Type B pancreatic cell (in vitro differentiated cells): ENCODE results near the gene LIN37. TPM values are rescaled to one million over a fixed set of nuclear protein-coding genes. Genes with fewer than 3 reads are reported as not detected.

Experiments
- DNase-seq: peaks from one replicate; pipeline ENCODE4 v3.0.0; 2021; ENCODE audit warnings: mixed read lengths; ENCODE audit not compliant: unreplicated experiment; ENCODE audit errors: extremely low spot score
- H3K27ac Mint-ChIP-seq: 2 replicates; pipeline ENCODE4 v1.8.0; 2021; ENCODE audit warnings: mild to moderate bottlenecking, mixed read lengths
- H3K27me3 Mint-ChIP-seq: 2 replicates; pipeline ENCODE4 v1.8.0; 2021; ENCODE audit warnings: mixed read lengths
- H3K36me3 Mint-ChIP-seq: 2 replicates; pipeline ENCODE4 v1.8.0; 2021; ENCODE audit warnings: mixed read lengths
- H3K4me1 Mint-ChIP-seq: one replicate; pipeline ENCODE4 v1.8.0; 2021; ENCODE audit warnings: mixed read lengths; ENCODE audit not compliant: unreplicated experiment
- H3K4me3 Mint-ChIP-seq: 2 replicates; pipeline ENCODE4 v1.8.0; 2021; ENCODE audit warnings: mild to moderate bottlenecking, mixed read lengths
- H3K9me3 Mint-ChIP-seq: 2 replicates; pipeline ENCODE4 v1.8.0; 2021; ENCODE audit warnings: mixed read lengths
- CTCF ChIP-seq: fragments of 200-600 bp; sonication (generic); conservative IDR thresholded peaks from 2 replicates; pipeline ENCODE4 v1.5.0; 2021; ENCODE audit warnings: antibody characterized with exemption, mild to moderate bottlenecking
- total RNA-seq: library from RNA; stranded (reverse); gene quantifications from 2 replicates; pipeline ENCODE4 v1.2.1, GENCODE V29; 2021; ENCODE audit warnings: low replicate concordance

LIN37 gene
- total RNA-seq, 1 donor from 2014 or later = 17.9 TPM

GRCh38 chr19:35731779-35732405 is 16.5 kb upstream of the LIN37 start:
- peaks cover 14% of the 10 kb centered on the region for H3K36me3 Mint-ChIP-seq
- H3K9me3 Mint-ChIP-seq = no peaks in the 10 kb centered on the region
- peaks cover 5% of the 10 kb centered on the region for H3K4me1 Mint-ChIP-seq
- no peak for TF ChIP-seq CTCF
- no peak overlapping the region for H3K4me3 Mint-ChIP-seq
- DNase-seq = no peak
- peak overlapping the region; percentile 85 for H3K27ac Mint-ChIP-seq
- H3K27me3 Mint-ChIP-seq = no peaks in the 10 kb centered on the region

GRCh38 chr19:35732540-35733179 is 15.7 kb upstream of the LIN37 start:
- H3K4me3 Mint-ChIP-seq = no peak overlapping the region
- TF ChIP-seq CTCF = no peak
- no peaks in the 10 kb centered on the region for H3K9me3 Mint-ChIP-seq
- DNase-seq = no peak
- H3K27ac Mint-ChIP-seq = no peak overlapping the region
- H3K4me1 Mint-ChIP-seq = peaks cover 5% of the 10 kb centered on the region
- no peaks in the 10 kb centered on the region for H3K27me3 Mint-ChIP-seq
- H3K36me3 Mint-ChIP-seq = peaks cover 14% of the 10 kb centered on the region

GRCh38 chr19:35733180-35734125 is 14.9 kb upstream of the LIN37 start:
- Mint-ChIP-seq H3K9me3 (no peaks in the 10 kb centered on the region), H3K4me1 (peaks cover 5% of the 10 kb centered on the region), H3K27me3 (no peaks in the 10 kb centered on the region), H3K4me3 (no peak overlapping the region), H3K36me3 (peaks cover 14% of the 10 kb centered on the region), H3K27ac (no peak overlapping the region)
- no peak for DNase-seq
- TF ChIP-seq CTCF = no peak

- H3K4me1 Mint-ChIP-seq = peaks cover 5% of the 10 kb centered on the region
- no peak for DNase-seq
- H3K36me3 Mint-ChIP-seq = peaks cover 17% of the 10 kb centered on the region
- no peaks in the 10 kb centered on the region for H3K9me3 Mint-ChIP-seq
- no peak overlapping the region for H3K4me3 Mint-ChIP-seq
- TF ChIP-seq CTCF = no peak
- H3K27me3 Mint-ChIP-seq = no peaks in the 10 kb centered on the region
- peak overlapping the region; percentile 48 for H3K27ac Mint-ChIP-seq
Measured at GRCh38 chr19:35734273-35734672, 14.1 kb upstream of the LIN37 start.

GRCh38 chr19:35734889-35735288 is 13.5 kb upstream of the LIN37 start:
- peaks cover 17% of the 10 kb centered on the region for H3K36me3 Mint-ChIP-seq

More at GRCh38 chr19:35734889-35735288, 13.5 kb upstream of the LIN37 start:
- TF ChIP-seq CTCF = no peak
- Mint-ChIP-seq H3K4me1 (peaks cover 5% of the 10 kb centered on the region), H3K27ac (peak overlapping the region; percentile 48), H3K9me3 (no peaks in the 10 kb centered on the region), H3K4me3 (no peak overlapping the region), H3K27me3 (no peaks in the 10 kb centered on the region)
- DNase-seq = no peak
